Calu3 (cell line): Measurements from ENCODE around the gene ATXN8OS. TPM values are rescaled to one million over a fixed set of nuclear protein-coding genes. Genes with fewer than 3 reads are reported as not detected.

Experiments
- BruUV-seq: library from RNA; stranded (reverse); fragments of 400-500 nt; replicated peaks from 2 replicates; lab custom pipeline; 2021; lab: Mats Ljungman, UMichigan
- CTCF ChIA-PET: fragments of 300-600 bp; sonication (Branson Sonifier 250); formaldehyde crosslinking; loops from one replicate; lab custom pipeline; 2022; ENCODE audit warnings: antibody characterized with exemption; lab: Charles Lee
- DNase-seq: peaks from one replicate; pipeline ENCODE4 v3.0.0; 2022
- H3K27ac Mint-ChIP-seq: one replicate; pipeline ENCODE4 v1.8.0; 2022; ENCODE audit warnings: mixed read lengths; ENCODE audit not compliant: unreplicated experiment
- H3K27me3 Mint-ChIP-seq: one replicate; pipeline ENCODE4 v1.8.0; 2022; ENCODE audit warnings: mixed read lengths; ENCODE audit not compliant: unreplicated experiment
- H3K36me3 Mint-ChIP-seq: one replicate; pipeline ENCODE4 v1.8.0; 2022; ENCODE audit warnings: mild to moderate bottlenecking, moderate library complexity, mixed read lengths; ENCODE audit not compliant: insufficient read depth, unreplicated experiment
- H3K4me1 Mint-ChIP-seq: one replicate; pipeline ENCODE4 v1.8.0; 2022; ENCODE audit warnings: mild to moderate bottlenecking, low read depth, mixed read lengths; ENCODE audit not compliant: unreplicated experiment
- H3K4me3 Mint-ChIP-seq: one replicate; pipeline ENCODE4 v1.8.0; 2022; ENCODE audit warnings: mild to moderate bottlenecking, low read depth, moderate library complexity, mixed read lengths; ENCODE audit not compliant: unreplicated experiment
- H3K9me3 Mint-ChIP-seq: one replicate; pipeline ENCODE4 v1.8.0; 2022; ENCODE audit warnings: low read depth, mixed read lengths; ENCODE audit not compliant: unreplicated experiment
- intact Hi-C: fragments of 100-400 bp; cut with micrococcal nuclease; formaldehyde crosslinking; loops from one replicate; pipeline ENCODE4 v1.10.0; 2022; ENCODE audit not compliant: unreplicated experiment
- total RNA-seq: library from RNA; stranded (reverse); gene quantifications from 2 replicates; pipeline ENCODE4 v1.2.3, GENCODE V29; 2022
- TF ChIP-seq, protein P1 (sequence below): fragments of 200-600 bp; IDR thresholded peaks from one replicate; pipeline ENCODE4 v1.8.0; 2022; ENCODE audit warnings: antibody characterized with exemption; ENCODE audit not compliant: unreplicated experiment

The ATXN8OS gene
- total RNA-seq, 1 experiment from 2014 or later = not detected

DNA sequence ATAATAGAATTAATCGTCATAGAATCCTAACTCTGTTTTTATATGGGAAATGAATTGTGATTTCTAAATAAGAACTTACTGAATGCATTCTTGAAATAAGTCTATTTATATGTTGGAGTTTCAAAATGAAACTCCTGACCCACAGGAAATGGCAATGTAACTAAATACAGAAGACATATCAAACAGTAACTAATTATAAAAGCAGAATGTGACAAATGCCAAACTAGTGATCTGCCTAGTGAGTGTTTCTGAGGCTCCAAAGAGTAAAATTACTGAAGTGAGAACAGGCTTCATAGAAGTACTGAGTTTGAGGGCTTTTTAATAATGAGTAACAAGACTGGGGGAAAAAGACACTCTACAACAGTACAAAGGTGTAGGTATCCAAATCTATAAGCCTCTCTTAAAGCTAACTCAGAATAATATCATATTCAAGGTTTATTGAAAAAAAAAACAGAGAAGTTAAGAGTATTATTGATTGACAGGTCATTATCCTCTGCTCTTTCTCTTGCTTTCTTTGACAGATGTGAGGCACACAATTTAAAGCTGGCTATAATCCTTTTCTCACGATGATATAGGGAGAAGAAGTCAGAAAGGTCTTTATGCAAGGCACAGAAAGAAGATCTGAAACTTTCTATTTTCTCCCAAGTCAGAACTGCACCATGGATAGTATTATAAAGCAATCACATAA is 17.4 kb upstream of the ATXN8OS start:
- intact Hi-C loops = loop anchor here (10.0 kb wide), 1 partner anchor 475 kb away; no protein-coding TSS in a partner anchor
- H3K4me3 Mint-ChIP-seq = no peak overlapping the region
- H3K9me3 Mint-ChIP-seq = no peaks in the 10 kb centered on the region
- no peak for DNase-seq
- no peak overlapping the region for H3K27ac Mint-ChIP-seq
- H3K27me3 Mint-ChIP-seq = no peaks in the 10 kb centered on the region
- no TSS peak for BruUV-seq
- no peaks in the 10 kb centered on the region for H3K36me3 Mint-ChIP-seq
- TF ChIP-seq, protein P1, sequence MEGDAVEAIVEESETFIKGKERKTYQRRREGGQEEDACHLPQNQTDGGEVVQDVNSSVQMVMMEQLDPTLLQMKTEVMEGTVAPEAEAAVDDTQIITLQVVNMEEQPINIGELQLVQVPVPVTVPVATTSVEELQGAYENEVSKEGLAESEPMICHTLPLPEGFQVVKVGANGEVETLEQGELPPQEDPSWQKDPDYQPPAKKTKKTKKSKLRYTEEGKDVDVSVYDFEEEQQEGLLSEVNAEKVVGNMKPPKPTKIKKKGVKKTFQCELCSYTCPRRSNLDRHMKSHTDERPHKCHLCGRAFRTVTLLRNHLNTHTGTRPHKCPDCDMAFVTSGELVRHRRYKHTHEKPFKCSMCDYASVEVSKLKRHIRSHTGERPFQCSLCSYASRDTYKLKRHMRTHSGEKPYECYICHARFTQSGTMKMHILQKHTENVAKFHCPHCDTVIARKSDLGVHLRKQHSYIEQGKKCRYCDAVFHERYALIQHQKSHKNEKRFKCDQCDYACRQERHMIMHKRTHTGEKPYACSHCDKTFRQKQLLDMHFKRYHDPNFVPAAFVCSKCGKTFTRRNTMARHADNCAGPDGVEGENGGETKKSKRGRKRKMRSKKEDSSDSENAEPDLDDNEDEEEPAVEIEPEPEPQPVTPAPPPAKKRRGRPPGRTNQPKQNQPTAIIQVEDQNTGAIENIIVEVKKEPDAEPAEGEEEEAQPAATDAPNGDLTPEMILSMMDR = no peak
- no peaks in the 10 kb centered on the region for H3K4me1 Mint-ChIP-seq
- CTCF ChIA-PET = no interaction called here

DNA sequence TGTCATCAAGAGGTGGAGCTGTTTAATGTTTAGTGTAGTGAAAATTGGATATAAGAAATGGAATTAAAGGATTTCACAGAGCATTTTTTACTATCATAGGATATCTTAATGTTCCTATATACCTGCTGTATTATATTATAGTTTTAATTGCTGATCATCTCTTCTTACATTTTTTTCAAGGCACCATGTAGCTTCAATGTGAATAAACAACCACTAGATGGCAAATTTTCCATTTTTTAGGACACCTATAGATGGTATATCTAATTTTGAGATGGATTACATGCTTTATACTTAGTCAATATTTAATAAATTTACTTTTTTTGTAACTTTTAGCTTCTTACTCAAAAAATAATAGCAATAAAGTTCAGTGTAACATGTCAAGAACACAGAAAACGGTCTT is 9.0 kb upstream of the ATXN8OS start:
- no peak overlapping the region for H3K27ac Mint-ChIP-seq
- intact Hi-C loops = loop anchor here (1.0 to 10.0 kb wide), 2 partner anchors 212 to 466 kb away; no protein-coding TSS in a partner anchor
- CTCF ChIA-PET = no interaction called here
- H3K36me3 Mint-ChIP-seq = no peaks in the 10 kb centered on the region
- H3K4me1 Mint-ChIP-seq = no peaks in the 10 kb centered on the region
- H3K9me3 Mint-ChIP-seq = no peaks in the 10 kb centered on the region
- no TSS peak for BruUV-seq
- H3K4me3 Mint-ChIP-seq = no peak overlapping the region
- no peaks in the 10 kb centered on the region for H3K27me3 Mint-ChIP-seq
- no peak for DNase-seq
- TF ChIP-seq, protein P1 = no peak

DNA sequence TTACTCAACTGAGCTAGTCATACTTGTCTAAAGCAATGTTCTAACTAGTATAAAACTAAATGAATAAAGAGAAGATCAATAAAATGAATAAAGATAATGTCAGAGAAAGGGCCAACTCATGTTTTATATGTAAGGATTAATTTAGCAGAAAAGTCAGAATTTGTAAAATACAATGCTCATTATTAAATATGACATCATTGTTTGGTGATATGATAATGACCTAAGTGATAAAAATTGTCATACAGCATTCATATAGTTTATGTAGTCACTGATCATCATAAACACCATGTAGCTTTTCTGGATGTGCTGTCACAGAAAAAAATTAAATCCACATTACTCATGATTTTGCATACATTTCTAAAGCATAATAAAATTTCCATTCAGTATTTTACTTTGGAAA is 3.1 kb upstream of the ATXN8OS start:
- CTCF ChIA-PET = no interaction called here
- H3K9me3 Mint-ChIP-seq = no peaks in the 10 kb centered on the region
- H3K27me3 Mint-ChIP-seq = no peaks in the 10 kb centered on the region
- no peaks in the 10 kb centered on the region for H3K4me1 Mint-ChIP-seq
- intact Hi-C loops = no loop called here
- no TSS peak for BruUV-seq
- no peak overlapping the region for H3K4me3 Mint-ChIP-seq
- DNase-seq = no peak
- H3K27ac Mint-ChIP-seq = no peak overlapping the region
- TF ChIP-seq, protein P1 = no peak
- H3K36me3 Mint-ChIP-seq = no peaks in the 10 kb centered on the region

DNA sequence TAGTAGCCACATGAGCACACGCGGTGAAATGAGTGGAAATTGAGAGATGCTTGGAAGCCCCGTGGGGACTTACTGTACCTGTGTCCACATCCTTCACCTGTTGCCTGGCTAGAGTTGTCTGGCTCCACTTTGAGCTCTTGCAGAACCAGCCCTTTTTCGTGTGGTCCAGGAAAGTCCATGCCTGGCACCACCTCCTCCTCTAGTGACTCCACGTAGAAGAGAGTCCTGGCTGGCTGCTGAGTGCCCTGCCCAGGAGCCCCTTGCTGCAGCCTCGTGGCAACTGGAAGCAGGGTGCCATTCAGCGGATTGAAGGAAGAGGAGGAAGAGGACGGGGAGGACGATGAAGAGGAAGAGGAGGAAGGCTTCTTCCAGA is 515 bp upstream of the ATXN8OS start:
- H3K27ac Mint-ChIP-seq = no peak overlapping the region
- H3K4me3 Mint-ChIP-seq = no peak overlapping the region
- CTCF ChIA-PET = no interaction called here
- BruUV-seq = no TSS peak
- H3K4me1 Mint-ChIP-seq = no peaks in the 10 kb centered on the region
- intact Hi-C loops = no loop called here
- no peaks in the 10 kb centered on the region for H3K9me3 Mint-ChIP-seq
- H3K36me3 Mint-ChIP-seq = no peaks in the 10 kb centered on the region
- no peak for DNase-seq
- TF ChIP-seq, protein P1 = no peak
- H3K27me3 Mint-ChIP-seq = no peaks in the 10 kb centered on the region
